Brain pericyte (primary cell): ENCODE results near the gene KRTAP19-8.

Experiments used
- DNase-seq: peaks from one replicate; pipeline ENCODE4 v3.0.0-alpha.2; 2012; ENCODE audit warnings: low read depth, low spot score

KRTAP19-8 gene, protein sequence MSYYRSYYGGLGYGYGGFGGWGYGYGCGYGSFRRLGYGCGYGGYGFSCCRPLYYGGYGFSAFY

GRCh38 chr21:31038376-31038775 lies at the start of gene KRTAP19-8:
KRTAP19-8 (minus strand) TSS chr21:31038476; CDS start chr21:31038443, 33 bp downstream.
- no peak for DNase-seq

GRCh38 chr21:31087639-31088473 lies 49.6 kb upstream of the KRTAP19-8 start:
- no peak for DNase-seq

DNA sequence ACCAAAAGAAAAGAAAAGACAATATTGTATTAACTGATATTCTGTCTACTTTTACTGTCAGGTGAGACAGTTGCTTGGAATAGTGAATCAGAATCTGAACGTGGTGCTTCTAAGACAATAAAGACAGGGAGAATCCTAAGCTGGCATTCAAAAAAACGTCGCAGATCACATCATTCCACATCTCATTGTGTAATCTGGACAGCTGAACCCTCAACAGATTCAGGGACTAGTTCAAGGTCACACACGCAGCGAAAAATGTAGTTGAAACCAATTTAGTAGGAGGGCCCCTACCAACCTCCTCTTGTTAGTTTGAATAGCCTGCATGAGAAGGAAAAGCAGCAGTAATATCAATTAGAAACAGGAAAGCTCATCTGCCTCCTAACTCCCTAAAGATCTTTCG lies 46.4 kb upstream of the KRTAP19-8 start:
- no peak for DNase-seq

GRCh38 chr21:31078796-31079195 lies 40.5 kb upstream of the KRTAP19-8 start:
- DNase-seq: no peak

DNA sequence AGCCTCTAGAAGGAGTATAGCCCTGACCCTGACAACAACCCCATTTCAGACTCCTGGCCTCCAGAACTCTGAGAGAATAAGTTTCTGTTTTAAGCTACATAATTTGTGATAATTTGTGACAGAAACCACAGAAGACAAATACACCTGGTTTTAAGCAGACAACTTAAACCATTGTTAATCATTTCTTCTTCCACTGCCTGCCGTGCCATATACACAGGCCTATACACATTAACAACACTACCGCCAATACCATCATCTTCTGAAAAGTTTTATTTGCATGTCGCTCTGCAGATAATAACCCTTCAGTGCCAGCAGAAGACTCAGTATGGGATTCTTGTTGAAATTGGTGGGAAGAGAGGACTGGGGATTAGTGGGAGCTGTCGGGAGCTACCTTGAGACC lies 39.9 kb upstream of the KRTAP19-8 start:
- DNase-seq: no peak

DNA sequence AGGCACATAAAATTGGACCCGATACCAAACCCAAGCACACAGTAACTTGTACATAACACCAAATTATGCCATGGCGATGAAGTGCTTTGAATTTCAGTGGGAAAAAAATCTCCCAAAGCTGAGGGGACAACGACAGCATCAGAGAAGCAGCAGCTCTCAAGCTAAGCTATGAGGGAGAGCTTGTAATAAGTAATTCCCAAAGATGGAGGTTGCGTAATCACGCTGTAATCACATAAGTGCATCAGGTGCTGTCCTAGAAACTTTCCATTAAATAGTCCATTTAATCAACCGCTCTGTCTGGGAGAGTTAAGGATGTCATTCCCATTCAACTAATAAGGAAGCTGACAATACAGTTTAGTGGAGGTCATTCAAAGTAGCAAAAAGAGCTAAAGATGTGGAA lies 37.6 kb upstream of the KRTAP19-8 start:
- DNase-seq: no peak

DNA sequence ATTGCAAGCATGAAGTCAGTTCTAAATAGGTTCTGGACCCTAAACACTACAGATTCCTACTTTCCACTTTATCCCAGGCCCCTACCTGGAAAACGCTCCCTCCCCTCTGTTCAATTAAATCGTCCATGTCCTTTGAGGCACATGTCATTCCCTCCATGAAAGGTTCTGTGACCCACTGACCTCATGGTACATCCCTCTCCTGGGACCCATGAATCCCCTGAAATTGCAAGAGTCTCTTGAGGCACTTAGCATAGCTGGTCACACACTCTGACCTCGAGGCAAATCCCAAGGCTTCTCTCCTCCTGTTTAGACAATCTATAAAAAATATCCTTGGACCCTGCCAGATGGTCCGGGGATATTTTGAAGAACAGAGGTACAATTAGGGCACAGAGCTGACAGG lies 34.3 kb upstream of the KRTAP19-8 start:
- no peak for DNase-seq

DNA sequence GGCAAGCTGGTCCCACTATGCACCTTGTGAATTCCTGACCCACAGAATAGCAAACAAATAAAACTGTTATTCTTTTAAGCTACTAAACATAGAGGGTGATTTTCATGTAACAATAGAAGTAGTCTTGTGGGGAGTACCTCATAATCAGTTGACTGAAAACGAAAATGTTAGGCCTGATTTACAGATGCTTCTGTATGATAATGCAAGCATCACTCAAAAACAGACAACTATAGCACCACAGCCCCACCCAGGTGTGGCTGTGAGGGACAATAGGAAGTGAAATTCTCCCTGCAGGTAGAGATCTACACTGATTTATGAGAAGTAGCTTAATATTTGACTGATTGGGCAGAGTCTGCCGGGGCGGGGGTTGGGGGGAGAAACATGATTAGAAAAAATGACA lies 26.5 kb upstream of the KRTAP19-8 start:
- no peak for DNase-seq

GRCh38 chr21:31052489-31053142 lies 14.3 kb upstream of the KRTAP19-8 start:
- DNase-seq: no peak

DNA sequence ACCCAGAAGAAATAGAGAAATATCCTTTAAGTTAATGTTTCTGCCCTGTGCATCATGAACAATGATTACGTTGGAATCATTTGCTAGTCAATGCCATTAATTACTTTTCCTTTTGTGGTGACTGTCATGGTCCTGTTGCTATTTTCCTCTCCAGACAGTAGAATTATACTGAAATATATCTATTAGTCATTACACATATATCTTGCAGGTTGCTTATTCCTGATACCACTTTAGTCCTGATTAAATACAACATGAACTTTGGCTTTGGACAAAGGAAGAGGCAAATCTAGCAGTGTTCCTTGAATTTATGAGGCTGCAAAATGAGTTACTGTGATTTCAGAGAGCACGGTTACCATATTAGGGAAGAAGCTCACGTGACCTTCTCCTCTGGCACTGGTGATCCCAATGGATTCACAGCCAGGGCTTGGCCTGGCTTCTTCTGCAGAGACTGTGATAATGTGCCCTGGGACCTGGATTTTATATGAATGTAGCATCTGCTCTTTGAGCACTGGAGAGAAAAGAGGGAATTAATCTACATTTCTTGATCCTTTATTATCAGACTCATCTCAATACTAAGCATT lies 12.4 kb upstream of the KRTAP19-8 start:
- DNase-seq: no peak

DNA sequence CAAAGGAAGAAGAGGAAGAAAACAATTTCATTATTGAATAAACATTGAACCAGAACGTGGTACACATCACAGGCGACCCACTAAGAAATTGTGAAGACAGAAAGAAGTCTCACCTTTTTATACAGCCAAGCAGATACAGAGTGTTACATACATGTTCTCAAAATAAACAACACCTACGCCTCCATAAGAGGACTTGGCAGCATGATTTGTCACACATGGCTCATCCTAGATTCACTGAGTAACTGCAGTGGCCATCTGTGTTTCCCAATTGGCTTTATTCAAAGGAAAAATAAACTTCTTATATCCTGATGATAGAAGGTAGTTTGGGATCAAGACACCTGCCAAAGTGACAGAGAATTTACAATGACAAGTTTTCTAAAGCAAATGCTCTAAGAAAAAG lies 7.6 kb upstream of the KRTAP19-8 start:
- DNase-seq: no peak

- no peak for DNase-seq
Observed at GRCh38 chr21:31043471-31043870, 5.2 kb upstream of the KRTAP19-8 start.

GRCh38 chr21:31042080-31042464 lies 3.8 kb upstream of the KRTAP19-8 start:
- no peak for DNase-seq

DNA sequence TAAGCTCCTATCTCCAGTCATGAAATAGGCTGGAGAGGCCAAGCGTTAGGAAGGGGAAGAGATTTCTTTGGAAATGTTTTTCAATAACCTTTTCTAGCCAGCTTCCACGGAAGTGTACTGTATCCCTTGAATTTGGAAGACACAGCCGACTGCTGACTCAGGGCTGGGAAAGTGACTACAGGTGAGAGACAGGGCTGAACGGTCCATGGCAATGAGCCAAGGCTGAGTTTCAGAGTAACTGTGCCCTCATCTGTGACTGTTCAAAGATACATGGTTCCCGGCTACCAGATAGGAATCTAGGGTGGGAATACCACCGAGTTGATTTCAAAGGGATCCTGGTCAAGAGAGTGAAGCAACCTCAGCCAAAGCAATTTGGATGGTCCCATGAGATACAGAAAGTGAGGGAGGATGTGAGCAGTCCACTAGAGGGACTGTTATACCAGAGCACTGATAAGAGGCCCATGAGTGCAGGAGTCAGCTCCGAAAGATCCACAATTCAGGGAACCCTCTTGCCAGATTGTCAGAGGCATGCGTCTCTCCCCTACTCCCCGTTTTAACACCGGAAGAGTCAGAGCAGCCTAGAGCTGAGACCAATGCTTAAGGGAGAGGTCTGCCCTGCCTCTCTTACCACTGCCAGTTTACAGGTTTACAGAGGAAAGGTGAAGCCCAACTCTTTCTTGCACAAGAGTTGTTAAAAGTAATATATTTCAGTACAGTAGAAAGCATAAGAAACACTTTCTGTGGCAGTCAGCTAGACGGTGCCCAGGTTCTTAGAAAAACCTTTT lies 3.2 kb upstream of the KRTAP19-8 start:
- no peak for DNase-seq

DNA sequence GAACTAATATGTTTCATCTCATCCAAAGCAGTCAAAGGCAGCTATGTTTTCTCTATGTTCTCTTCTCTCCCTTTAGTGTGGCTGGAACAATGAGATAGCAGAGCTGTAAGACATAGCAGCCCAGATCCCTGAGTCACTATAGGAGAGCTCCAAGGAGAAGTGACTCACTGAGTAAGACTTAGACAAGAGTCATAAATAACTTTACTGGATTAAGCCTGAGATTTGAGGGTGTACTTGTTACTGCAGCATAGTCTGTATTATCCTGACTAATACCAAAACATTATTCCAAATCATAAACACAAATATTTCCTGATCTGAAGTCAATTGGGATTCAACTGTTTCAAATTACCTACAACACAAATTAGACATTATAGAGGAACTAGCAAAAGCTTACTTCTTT lies 3.9 kb downstream of the KRTAP19-8 start:
- no peak for DNase-seq

- no peak for DNase-seq
Observed at GRCh38 chr21:31030367-31031106, 7.7 kb downstream of the KRTAP19-8 start.

GRCh38 chr21:31023680-31024079 lies 14.6 kb downstream of the KRTAP19-8 start:
- DNase-seq: no peak

DNA sequence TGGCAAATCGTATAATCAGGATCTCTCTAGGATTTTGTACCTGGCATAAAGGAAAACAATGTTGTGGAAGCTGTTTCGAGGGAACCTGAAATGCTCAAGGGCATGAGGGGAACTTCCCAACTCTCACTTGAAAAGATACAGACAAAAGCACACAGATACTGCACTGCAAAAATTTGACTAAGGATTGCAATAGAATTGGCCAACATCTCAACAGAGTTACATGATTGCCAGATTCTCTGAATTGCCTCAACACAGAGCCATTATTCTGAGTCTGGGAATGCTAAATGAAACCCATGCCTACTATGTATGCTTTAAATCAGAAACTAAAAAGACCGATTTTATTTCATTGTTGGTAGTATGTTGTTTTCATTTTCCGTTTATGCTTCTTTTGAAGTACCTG lies 16.0 kb downstream of the KRTAP19-8 start:
- DNase-seq: no peak

DNA sequence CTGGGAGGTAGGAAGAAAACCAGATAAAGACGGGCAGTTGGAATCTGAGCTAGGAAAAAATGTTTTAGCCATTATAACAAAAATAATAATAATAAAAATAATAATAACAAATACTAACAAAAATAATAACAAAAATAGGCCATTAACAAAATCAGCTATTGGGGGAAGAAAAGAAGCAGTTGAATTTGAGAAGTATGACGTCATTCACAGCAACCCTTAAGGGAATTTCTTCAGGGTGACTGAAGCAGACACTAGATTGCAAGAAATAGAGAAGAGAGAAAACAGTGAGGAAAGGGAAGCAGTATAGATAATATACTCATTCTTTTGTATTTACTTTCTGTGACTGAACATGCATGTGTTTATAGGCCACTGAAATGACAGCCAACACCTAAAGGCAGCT lies 20.0 kb downstream of the KRTAP19-8 start:
- DNase-seq: no peak

DNA sequence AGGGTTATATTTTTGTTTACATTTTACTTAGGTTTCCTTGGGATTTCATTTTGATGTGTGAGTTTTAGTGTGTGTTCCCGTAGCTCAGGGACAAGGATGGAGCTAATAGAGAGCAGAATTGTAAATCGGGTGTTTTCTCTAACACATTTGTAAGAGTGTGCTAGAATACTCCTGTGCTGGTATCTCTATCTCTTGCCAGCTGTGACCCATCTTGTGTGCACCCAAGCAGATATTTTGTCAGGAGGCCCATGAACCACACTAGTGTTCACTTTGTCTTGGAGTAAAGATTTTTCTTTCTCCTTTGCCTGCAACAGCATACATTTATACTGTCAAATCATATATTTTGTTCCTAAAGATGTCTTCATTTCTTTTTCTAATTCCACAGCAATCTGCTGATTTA lies 23.4 kb downstream of the KRTAP19-8 start:
- DNase-seq: no peak
